HAP-1 (cell line): ENCODE measurements around the gene CD24.
A peak's percentile ranks its signal among the peaks of the same experiment; 100 is the strongest.

Source experiments
- DNase-seq, 2 experiments: peaks; one replicate each; pipeline ENCODE4 v3.0.0-alpha.2; 2016 to 2020; ENCODE audit warnings: low spot score in 2 of 2
- H3K27me3 ChIP-seq: fragments of 250-450 bp; sonication (Bioruptor Pico); 2 replicates; pipeline ENCODE4 v1.5.1; 2020; ENCODE audit warnings: low read depth, mild to moderate bottlenecking, moderate library complexity
- H3K36me3 ChIP-seq: fragments of 250-450 bp; sonication (Bioruptor Pico); replicated peaks from 2 replicates; pipeline ENCODE4 v1.5.1; 2020; ENCODE audit warnings: mild to moderate bottlenecking
- H3K4me1 ChIP-seq: fragments of 250-450 bp; sonication (Bioruptor Pico); 2 replicates; pipeline ENCODE4 v1.5.1; 2020; ENCODE audit warnings: mild to moderate bottlenecking
- H3K4me3 ChIP-seq: fragments of 250-450 bp; sonication (Bioruptor Pico); 2 replicates; pipeline ENCODE4 v1.5.1; 2020; ENCODE audit warnings: mild to moderate bottlenecking, moderate library complexity
- H3K9me3 ChIP-seq: fragments of 250-450 bp; sonication (Bioruptor Pico); 2 replicates; pipeline ENCODE4 v1.5.1; 2020; ENCODE audit warnings: mild to moderate bottlenecking, moderate library complexity
- in situ Hi-C: fragments of 300-500 bp; cut with MboI; formaldehyde crosslinking; loops from 3 replicates; pipeline ENCODE4 v1.14.3; 2020; ENCODE audit warnings: low sequenced_read_pairs, inconsistent platforms, mixed read lengths

CD24 gene

DNA sequence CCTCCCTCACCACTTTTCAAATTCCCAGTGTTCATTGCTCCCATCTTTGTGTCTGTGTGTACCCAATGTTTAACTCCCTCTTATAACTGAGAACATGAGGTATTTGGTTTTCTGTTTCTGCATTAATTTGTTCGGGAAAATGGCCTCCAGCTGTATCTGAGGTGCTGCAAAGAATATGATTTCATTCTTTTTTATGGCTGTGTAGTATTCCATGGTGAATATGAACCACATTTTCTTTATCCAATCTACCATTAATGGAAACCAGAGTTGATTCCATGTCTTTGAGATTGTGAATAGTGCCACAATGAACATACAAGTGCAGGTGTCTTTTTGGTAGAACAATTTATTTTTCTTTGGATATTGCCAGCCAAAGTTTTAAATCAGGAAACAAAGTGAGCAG lies 10.4 kb downstream of the CD24 start:
- no peaks in the 10 kb centered on the region for H3K4me1 ChIP-seq
- H3K4me3 ChIP-seq: no peak overlapping the region
- no peaks in the 10 kb centered on the region for H3K36me3 ChIP-seq
- no peak for DNase-seq
- H3K27me3 ChIP-seq: no peaks in the 10 kb centered on the region
- no peaks in the 10 kb centered on the region for H3K9me3 ChIP-seq
- in situ Hi-C loops: no loop called here

GRCh38 chr6:106963544-106963943 lies 11.0 kb downstream of the CD24 start:
- H3K9me3 ChIP-seq: no peaks in the 10 kb centered on the region
- no peaks in the 10 kb centered on the region for H3K36me3 ChIP-seq
- H3K4me1 ChIP-seq: no peaks in the 10 kb centered on the region
- H3K4me3 ChIP-seq: no peak overlapping the region
- H3K27me3 ChIP-seq: no peaks in the 10 kb centered on the region
- in situ Hi-C loops: no loop called here
- no peak for DNase-seq

GRCh38 chr6:106961801-106962200 lies 12.7 kb downstream of the CD24 start:
- H3K27me3 ChIP-seq: no peaks in the 10 kb centered on the region
- H3K4me3 ChIP-seq: no peak overlapping the region
- no peaks in the 10 kb centered on the region for H3K9me3 ChIP-seq
- H3K4me1 ChIP-seq: no peaks in the 10 kb centered on the region; the same call in 1 of the 2 replicates
- in situ Hi-C loops: no loop called here
- no peak for DNase-seq
- no peaks in the 10 kb centered on the region for H3K36me3 ChIP-seq

DNA sequence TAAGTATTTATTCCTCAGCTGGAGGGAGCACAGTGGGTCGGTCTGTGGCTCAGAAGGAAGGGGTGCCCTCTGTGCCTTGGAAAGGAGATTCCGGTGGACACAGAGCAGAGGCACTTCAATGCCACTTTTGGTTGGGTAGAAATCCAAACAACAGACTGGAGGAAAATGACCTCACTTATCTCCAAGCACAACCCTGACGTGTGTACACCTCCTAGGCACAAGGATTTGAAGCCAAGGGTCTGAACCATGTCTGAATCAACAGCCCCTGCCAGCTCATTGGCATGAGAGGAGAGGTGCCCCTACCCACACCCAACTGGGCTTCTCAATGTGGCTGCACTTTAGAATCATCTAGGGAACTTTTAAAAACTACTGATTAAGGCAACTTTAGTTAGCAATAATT lies 13.4 kb downstream of the CD24 start:
- Histone ChIP-seq H3K9me3 (no peaks in the 10 kb centered on the region), H3K27me3 (no peaks in the 10 kb centered on the region), H3K4me1 (no peaks in the 10 kb centered on the region; the same call in 1 of the 2 replicates), H3K36me3 (no peaks in the 10 kb centered on the region), H3K4me3 (no peak overlapping the region)
- no peak for DNase-seq
- in situ Hi-C loops: no loop called here

- no peaks in the 10 kb centered on the region; the same call in 1 of the 2 replicates for H3K4me1 ChIP-seq
- no peaks in the 10 kb centered on the region for H3K36me3 ChIP-seq
- H3K9me3 ChIP-seq: no peaks in the 10 kb centered on the region
- in situ Hi-C loops: no loop called here
- no peak overlapping the region for H3K4me3 ChIP-seq
- no peaks in the 10 kb centered on the region for H3K27me3 ChIP-seq
- DNase-seq: no peak
Measured at GRCh38 chr6:106959985-106960384, 14.5 kb downstream of the CD24 start.

DNA sequence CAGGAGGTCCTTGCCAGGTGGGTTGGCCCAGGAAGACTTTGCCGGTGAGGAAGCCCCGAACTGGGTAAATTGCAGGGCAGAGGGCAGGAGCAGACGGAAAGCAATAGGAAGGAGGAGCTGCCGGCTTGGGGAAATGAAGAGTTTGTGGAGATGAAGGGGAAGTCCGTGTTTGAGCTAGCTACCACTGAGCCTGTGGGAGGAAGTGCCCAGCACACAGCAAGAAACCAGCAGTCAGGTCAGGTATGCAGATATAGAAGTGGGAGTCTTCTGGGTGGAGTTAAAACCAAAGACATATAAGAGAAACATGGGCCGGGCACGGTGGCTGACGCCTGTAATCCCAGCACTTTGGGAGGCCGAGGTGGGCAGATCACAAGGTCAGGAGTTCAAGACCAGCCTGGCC lies 34.7 kb downstream of the CD24 start:
- no peak for DNase-seq
- in situ Hi-C loops: no loop called here
- peaks cover 3% of the 10 kb centered on the region for H3K27me3 ChIP-seq
- no peaks in the 10 kb centered on the region for H3K36me3 ChIP-seq
- no peaks in the 10 kb centered on the region for H3K9me3 ChIP-seq
- H3K4me1 ChIP-seq: no peaks in the 10 kb centered on the region
- H3K4me3 ChIP-seq: no peak overlapping the region

DNA sequence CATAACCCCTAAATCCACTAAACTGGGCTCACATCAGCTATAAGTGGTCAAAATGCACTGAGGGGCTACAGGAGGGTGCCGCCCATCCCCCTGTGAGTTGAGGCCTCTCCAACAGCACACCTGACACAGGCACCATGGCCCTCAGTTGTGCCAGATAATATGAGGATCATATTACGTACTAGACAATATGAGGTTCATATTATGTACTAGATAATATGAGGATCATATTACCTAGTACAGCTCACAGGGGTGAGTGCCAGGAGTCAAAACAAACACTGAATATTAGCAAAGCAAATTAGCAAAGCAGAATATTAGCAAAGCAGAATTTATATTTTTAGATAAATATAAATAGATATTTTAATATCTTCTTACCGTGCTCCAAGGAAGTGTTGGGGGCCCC lies 35.3 kb downstream of the CD24 start:
- Histone ChIP-seq H3K4me1 (no peaks in the 10 kb centered on the region), H3K4me3 (no peak overlapping the region), H3K36me3 (no peaks in the 10 kb centered on the region), H3K9me3 (no peaks in the 10 kb centered on the region), H3K27me3 (peaks cover 3% of the 10 kb centered on the region)
- no peak for DNase-seq
- in situ Hi-C loops: no loop called here

- H3K4me3 ChIP-seq: no peak overlapping the region
- DNase-seq: peak; percentile 8 to 82
- H3K36me3 ChIP-seq: no peaks in the 10 kb centered on the region
- peaks cover 3% of the 10 kb centered on the region; the same call in 1 of the 2 replicates for H3K27me3 ChIP-seq
- in situ Hi-C loops: no loop called here
- no peaks in the 10 kb centered on the region for H3K9me3 ChIP-seq
- no peaks in the 10 kb centered on the region for H3K4me1 ChIP-seq
Measured at GRCh38 chr6:106927531-106928398, 46.8 kb downstream of the CD24 start.

- DNase-seq: no peak
- Histone ChIP-seq H3K9me3 (no peaks in the 10 kb centered on the region), H3K4me1 (no peaks in the 10 kb centered on the region), H3K27me3 (no peaks in the 10 kb centered on the region), H3K4me3 (no peak overlapping the region), H3K36me3 (no peaks in the 10 kb centered on the region)
- in situ Hi-C loops: no loop called here
Measured at GRCh38 chr6:106925948-106926347, 48.6 kb downstream of the CD24 start.

- H3K9me3 ChIP-seq: no peaks in the 10 kb centered on the region
Measured at GRCh38 chr6:106924694-106925523, 49.6 kb downstream of the CD24 start.

GRCh38 chr6:106922626-106923025 lies 51.9 kb downstream of the CD24 start:
- Histone ChIP-seq H3K27me3 (no peaks in the 10 kb centered on the region), H3K4me1 (no peaks in the 10 kb centered on the region), H3K9me3 (no peaks in the 10 kb centered on the region), H3K36me3 (no peaks in the 10 kb centered on the region), H3K4me3 (no peak overlapping the region)
- DNase-seq: no peak
- in situ Hi-C loops: no loop called here

More at GRCh38 chr6:106924694-106925523, 49.6 kb downstream of the CD24 start:
- in situ Hi-C loops: no loop called here
- no peak overlapping the region for H3K4me3 ChIP-seq
- no peaks in the 10 kb centered on the region for H3K36me3 ChIP-seq
- H3K4me1 ChIP-seq: no peaks in the 10 kb centered on the region
- H3K27me3 ChIP-seq: no peaks in the 10 kb centered on the region
- DNase-seq: no peak
